Activated T-helper 1 cell treated with anti-CD3 and anti-CD28 coated beads, Interleukin-12 subunit alpha, Interleukin-12 subunit beta, Interleukin-2, Interleukin-4 antibody, amounts not matched to agents 30 ng/mL and 10 ng/mL and 1 ng/mL, durations not matched to agents 14 hours and 24 hours and 36 hours (primary cell): Measurements from ENCODE around the gene TGM4. TPM values are rescaled to one million over a fixed set of nuclear protein-coding genes. Genes with fewer than 3 reads are reported as not detected.

ENCODE experiments used
- DNase-seq: peaks from one replicate; pipeline ENCODE4 v3.0.0; 2021; ENCODE audit warnings: low spot score
- H3K27ac Mint-ChIP-seq: one replicate; pipeline ENCODE4 v1.8.0; 2021; ENCODE audit warnings: mild to moderate bottlenecking, mixed read lengths
- H3K27me3 Mint-ChIP-seq: one replicate; pipeline ENCODE4 v1.8.0; 2022; ENCODE audit warnings: mild to moderate bottlenecking, moderate library complexity, mixed read lengths; ENCODE audit not compliant: insufficient read depth
- H3K36me3 Mint-ChIP-seq: one replicate; pipeline ENCODE4 v1.8.0; 2021; ENCODE audit warnings: low read depth, mixed read lengths
- H3K4me1 Mint-ChIP-seq: one replicate; pipeline ENCODE4 v1.8.0; 2021; ENCODE audit warnings: low read depth, mixed read lengths
- H3K4me3 Mint-ChIP-seq: one replicate; pipeline ENCODE4 v1.8.0; 2021; ENCODE audit warnings: mild to moderate bottlenecking, moderate library complexity, mixed read lengths
- H3K9me3 Mint-ChIP-seq: one replicate; pipeline ENCODE4 v1.8.0; 2021; ENCODE audit warnings: mixed read lengths
- intact Hi-C: fragments of 100-400 bp; cut with micrococcal nuclease; formaldehyde crosslinking; loops from one replicate; pipeline ENCODE4 v1.15.1; 2024
- total RNA-seq: library from RNA; stranded (reverse); gene quantifications from 2 replicates; pipeline ENCODE4 v1.2.3, GENCODE V29; 2022

TGM4 gene
- total RNA-seq, 1 donor from 2014 or later, result not detected

GRCh38 chr3:44861412-44862225 lies 12.8 kb upstream of the TGM4 start, which contains the start of gene TMEM42:
TMEM42 (plus strand) TSS chr3:44861912; CDS start chr3:44861925, 13 bp downstream.
- Mint-ChIP-seq H3K4me1 (peaks cover 33% of the 10 kb centered on the region), H3K9me3 (no peaks in the 10 kb centered on the region), H3K27ac (peak within 1 kb of the TSS; percentile 90), H3K4me3 (peak within 1 kb of the TSS; percentile 90), H3K27me3 (no peaks in the 10 kb centered on the region), H3K36me3 (peaks cover 14% of the 10 kb centered on the region)
- intact Hi-C loops, result loop anchor here (1.0 to 10.0 kb wide), 6 partner anchors 100 to 1167 kb away; partner anchors contain the start of genes ABHD5, EXOSC7, KIAA1143 and KIF15
- peak; percentile 87 for DNase-seq

GRCh38 chr3:44862226-44862637 lies 12.2 kb upstream of the TGM4 start:
- H3K4me1 Mint-ChIP-seq, result peaks cover 39% of the 10 kb centered on the region

GRCh38 chr3:44865272-44866035 lies 9.0 kb upstream of the TGM4 start:
- H3K27me3 Mint-ChIP-seq, result no peaks in the 10 kb centered on the region
- peaks cover 42% of the 10 kb centered on the region for H3K4me1 Mint-ChIP-seq
- peaks cover 5% of the 10 kb centered on the region for H3K9me3 Mint-ChIP-seq
- H3K36me3 Mint-ChIP-seq, result peaks cover 27% of the 10 kb centered on the region
- H3K27ac Mint-ChIP-seq, result peak overlapping the region; percentile 24
- intact Hi-C loops, result loop anchor here (10.0 kb wide), 1 partner anchor 1171 kb away; the partner anchor contains the start of gene ABHD5
- peak overlapping the region; percentile 19 for H3K4me3 Mint-ChIP-seq
- DNase-seq, result no peak

More at GRCh38 chr3:44862226-44862637, 12.2 kb upstream of the TGM4 start:
- H3K4me3 Mint-ChIP-seq, result peak overlapping the region; percentile 86
- intact Hi-C loops, result loop anchor here (1.0 to 10.0 kb wide), 3 partner anchors 237 to 1167 kb away; partner anchors contain the start of genes ABHD5 and ZNF197
- H3K27me3 Mint-ChIP-seq, result no peaks in the 10 kb centered on the region
- H3K36me3 Mint-ChIP-seq, result peaks cover 20% of the 10 kb centered on the region
- peak overlapping the region; percentile 89 for H3K27ac Mint-ChIP-seq
- no peaks in the 10 kb centered on the region for H3K9me3 Mint-ChIP-seq
- no peak for DNase-seq

GRCh38 chr3:44867421-44868111 lies 6.8 kb upstream of the TGM4 start:
- no peak for DNase-seq
- Mint-ChIP-seq H3K4me3 (no peak overlapping the region), H3K4me1 (peaks cover 38% of the 10 kb centered on the region), H3K9me3 (peaks cover 5% of the 10 kb centered on the region), H3K27me3 (no peaks in the 10 kb centered on the region), H3K27ac (no peak overlapping the region), H3K36me3 (peaks cover 27% of the 10 kb centered on the region)
- intact Hi-C loops, result loop anchor here (10.0 kb wide), 1 partner anchor 1173 kb away; the partner anchor contains the start of gene ABHD5

GRCh38 chr3:44870375-44871061 lies 3.9 kb upstream of the TGM4 start:
- Mint-ChIP-seq H3K4me3 (no peak overlapping the region), H3K27me3 (no peaks in the 10 kb centered on the region), H3K36me3 (peaks cover 19% of the 10 kb centered on the region), H3K9me3 (peaks cover 5% of the 10 kb centered on the region), H3K4me1 (peaks cover 19% of the 10 kb centered on the region), H3K27ac (no peak overlapping the region)
- no peak for DNase-seq
- intact Hi-C loops, result no loop called here

- Mint-ChIP-seq H3K27ac (no peak overlapping the region), H3K4me3 (no peak overlapping the region), H3K27me3 (peaks cover 3% of the 10 kb centered on the region), H3K9me3 (no peaks in the 10 kb centered on the region), H3K4me1 (no peaks in the 10 kb centered on the region), H3K36me3 (no peaks in the 10 kb centered on the region)
- no peak for DNase-seq
- intact Hi-C loops, result no loop called here
Measured at GRCh38 chr3:44875596-44875995, 1.2 kb downstream of the TGM4 start.

- DNase-seq, result no peak
- H3K36me3 Mint-ChIP-seq, result no peaks in the 10 kb centered on the region
- no peak overlapping the region for H3K27ac Mint-ChIP-seq
- no peak overlapping the region for H3K4me3 Mint-ChIP-seq
- H3K4me1 Mint-ChIP-seq, result no peaks in the 10 kb centered on the region
- H3K27me3 Mint-ChIP-seq, result peaks cover 3% of the 10 kb centered on the region
- intact Hi-C loops, result no loop called here
- H3K9me3 Mint-ChIP-seq, result no peaks in the 10 kb centered on the region
Measured at GRCh38 chr3:44877333-44877732, 2.9 kb downstream of the TGM4 start.

GRCh38 chr3:44880284-44880683 lies 5.9 kb downstream of the TGM4 start:
- DNase-seq, result no peak
- H3K4me1 Mint-ChIP-seq, result no peaks in the 10 kb centered on the region
- no peak overlapping the region for H3K4me3 Mint-ChIP-seq
- intact Hi-C loops, result no loop called here
- peaks cover 5% of the 10 kb centered on the region for H3K27me3 Mint-ChIP-seq
- H3K27ac Mint-ChIP-seq, result no peak overlapping the region
- H3K36me3 Mint-ChIP-seq, result no peaks in the 10 kb centered on the region
- H3K9me3 Mint-ChIP-seq, result no peaks in the 10 kb centered on the region

GRCh38 chr3:44883213-44883955 lies 9.0 kb downstream of the TGM4 start:
- intact Hi-C loops, result no loop called here
- Mint-ChIP-seq H3K4me3 (no peak overlapping the region), H3K27me3 (peaks cover 13% of the 10 kb centered on the region), H3K4me1 (no peaks in the 10 kb centered on the region), H3K27ac (no peak overlapping the region), H3K9me3 (no peaks in the 10 kb centered on the region), H3K36me3 (no peaks in the 10 kb centered on the region)
- no peak for DNase-seq

GRCh38 chr3:44883999-44884431 lies 9.6 kb downstream of the TGM4 start:
- Mint-ChIP-seq H3K36me3 (no peaks in the 10 kb centered on the region), H3K9me3 (no peaks in the 10 kb centered on the region), H3K4me1 (no peaks in the 10 kb centered on the region), H3K27ac (no peak overlapping the region), H3K4me3 (no peak overlapping the region), H3K27me3 (peaks cover 13% of the 10 kb centered on the region)
- DNase-seq, result no peak
- intact Hi-C loops, result no loop called here

GRCh38 chr3:44885618-44886017 lies 11.2 kb downstream of the TGM4 start:
- no peak overlapping the region for H3K27ac Mint-ChIP-seq
- H3K36me3 Mint-ChIP-seq, result no peaks in the 10 kb centered on the region
- H3K9me3 Mint-ChIP-seq, result no peaks in the 10 kb centered on the region
- H3K4me3 Mint-ChIP-seq, result no peak overlapping the region
- H3K27me3 Mint-ChIP-seq, result peaks cover 10% of the 10 kb centered on the region
- no peak for DNase-seq
- no peaks in the 10 kb centered on the region for H3K4me1 Mint-ChIP-seq
- intact Hi-C loops, result no loop called here
